CD4-positive, alpha-beta T cell treated with Interferon gamma for 1 hour (primary cell): ENCODE results near the gene PARP12.

Source experiments
- DNase-seq: peaks from one replicate; pipeline ENCODE4 v3.0.0-alpha.2; 2020

The PARP12 gene

GRCh38 chr7:139990142-139990535, 72.6 kb downstream of the PARP12 start:
- no peak for DNase-seq

DNA sequence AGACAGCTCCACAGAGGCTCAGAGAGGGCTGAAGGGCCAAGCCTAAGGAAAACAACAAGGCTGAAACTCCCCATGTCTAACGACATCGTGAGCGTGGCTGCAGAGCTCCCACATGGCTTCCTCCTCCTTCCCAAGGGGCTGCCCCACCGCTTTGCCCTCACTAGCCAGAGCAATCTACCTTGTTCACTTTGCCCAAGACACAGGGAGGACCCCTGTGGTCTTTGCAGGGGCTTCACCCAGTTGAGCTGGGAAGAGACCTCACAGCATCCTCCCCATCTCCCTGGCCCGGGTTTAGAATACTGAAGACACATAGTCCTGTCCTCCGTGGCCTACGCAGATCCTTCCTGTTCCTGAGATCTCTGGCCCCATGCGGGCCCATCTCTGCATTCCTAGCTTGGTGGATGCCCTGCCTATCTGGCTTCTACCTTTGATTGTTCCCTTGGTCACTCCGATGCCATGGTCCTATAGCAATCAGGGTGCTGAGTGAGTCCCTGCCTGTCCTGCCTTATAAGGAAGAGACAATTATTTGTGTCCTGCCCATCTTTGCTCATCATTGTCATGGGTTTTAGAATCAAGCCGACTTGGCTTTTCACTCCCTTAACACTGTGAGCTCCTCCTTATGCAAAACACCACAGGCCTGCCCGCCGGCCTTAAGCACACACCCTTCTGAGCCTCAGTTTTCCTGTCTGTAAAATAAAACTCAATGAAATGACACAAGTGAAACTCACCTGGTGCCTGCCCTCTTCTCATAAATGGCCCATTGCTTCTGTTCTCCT, 73.2 kb downstream of the PARP12 start:
- no peak for DNase-seq

GRCh38 chr7:139987691-139988516, 74.8 kb downstream of the PARP12 start:
- no peak for DNase-seq

- no peak for DNase-seq
These were observed 76.9 kb downstream of the PARP12 start for GRCh38 chr7:139985811-139986210.

GRCh38 chr7:139984642-139985539, 77.9 kb downstream of the PARP12 start:
- DNase-seq = no peak

GRCh38 chr7:139982927-139983920, 79.5 kb downstream of the PARP12 start:
- DNase-seq = no peak

DNA sequence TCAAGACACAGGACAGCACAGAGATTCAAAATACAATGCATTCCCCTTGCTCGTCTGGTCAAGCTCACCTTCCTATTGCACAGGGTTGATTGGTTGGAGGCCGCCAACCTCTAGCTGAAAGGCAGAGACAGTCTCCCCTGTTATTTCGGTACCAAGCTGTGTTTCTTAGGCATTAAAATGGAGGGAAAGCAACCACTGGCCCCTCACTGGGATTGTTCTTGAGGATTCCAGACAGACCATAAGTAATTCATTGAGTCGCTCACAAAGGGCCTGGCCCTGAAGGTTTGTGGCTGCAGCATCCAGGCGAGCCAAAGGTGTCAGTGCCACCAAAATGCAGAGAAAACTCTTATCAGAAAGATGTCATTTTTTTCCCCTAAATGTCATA, 81.2 kb downstream of the PARP12 start:
- no peak for DNase-seq

DNA sequence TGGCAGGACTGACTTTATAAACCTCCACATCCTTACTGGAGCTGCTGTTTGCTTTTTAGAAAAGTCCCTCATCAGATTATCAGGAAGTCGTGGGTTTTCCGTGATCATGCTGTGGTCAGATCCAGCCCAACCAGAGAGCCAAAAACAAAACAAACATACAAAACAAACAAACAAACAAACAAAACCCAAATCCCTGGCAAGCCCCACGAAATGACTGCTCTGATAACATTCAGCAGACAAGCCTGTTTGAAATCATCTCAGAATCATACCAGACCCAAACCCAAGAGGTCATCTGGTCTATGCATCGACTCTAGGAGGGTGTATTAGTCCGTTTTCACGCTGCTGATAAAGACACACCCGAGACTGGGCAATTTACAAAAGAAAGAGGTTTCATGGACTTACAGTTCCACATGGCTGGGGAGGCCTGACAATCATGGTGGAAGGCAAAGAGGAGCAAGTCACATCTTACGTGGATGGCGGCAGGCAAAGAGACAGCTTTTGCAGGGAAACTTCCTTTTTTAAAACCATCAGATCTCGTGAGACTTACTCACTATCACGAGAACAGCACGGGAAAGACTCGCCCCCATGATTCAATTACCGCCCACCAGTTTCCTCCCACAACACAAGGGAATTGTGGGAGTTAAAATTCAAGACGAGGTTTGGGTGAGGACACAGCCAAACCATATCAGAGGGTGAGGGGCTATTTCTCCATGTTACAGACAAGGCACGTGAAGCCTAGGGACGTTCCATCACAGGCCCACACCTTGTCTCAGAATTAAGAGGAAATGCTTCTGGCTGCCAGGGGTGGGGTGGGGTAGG, 85.7 kb downstream of the PARP12 start:
- no peak for DNase-seq

DNA sequence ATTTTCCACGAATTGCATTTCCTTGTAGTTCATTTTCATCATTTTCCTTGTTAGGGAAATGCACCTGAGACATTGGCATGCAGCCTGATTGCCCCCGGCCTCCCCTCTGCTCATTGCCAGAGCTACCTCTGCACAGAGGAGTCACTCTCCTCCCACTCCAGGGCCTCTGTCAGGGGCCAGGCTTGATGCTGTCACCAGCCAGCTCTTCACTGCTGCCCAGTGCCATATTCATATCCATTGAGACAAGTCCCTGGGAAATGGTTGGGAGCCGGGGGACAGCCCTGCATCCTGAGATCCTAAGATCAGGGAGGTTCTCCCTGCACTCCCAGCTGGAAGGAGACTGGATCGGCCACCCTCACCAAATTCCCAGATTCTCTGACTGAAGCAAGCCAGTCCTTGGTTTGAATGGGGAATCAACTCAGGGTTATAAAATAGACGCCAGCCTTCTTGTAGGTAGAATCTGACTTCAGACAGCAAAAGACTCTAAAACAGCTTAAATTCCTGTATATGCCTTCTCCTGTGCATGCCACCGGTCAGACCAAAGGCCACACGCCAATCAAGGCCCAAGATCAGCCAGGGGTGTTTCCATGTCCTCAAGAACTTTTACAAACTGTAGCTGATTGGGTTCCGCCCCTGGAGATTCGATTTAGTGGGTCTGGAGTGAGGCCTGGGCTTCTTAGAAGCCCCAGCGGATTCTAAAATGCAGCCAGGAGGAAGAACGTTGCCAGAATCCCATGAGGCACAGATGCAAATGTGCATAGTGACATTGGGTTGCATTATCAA, 86.5 kb downstream of the PARP12 start:
- DNase-seq = no peak

- DNase-seq = no peak
These were observed 88.5 kb downstream of the PARP12 start for GRCh38 chr7:139974179-139974811.
